ENCODE results near the gene C12orf75.
"Not testable (repeated sequence)": the region's sequence is repeated elsewhere in the genome, so short reads cannot be mapped to it uniquely, and the experiment has no call there.

The C12orf75 gene

GRCh38 chr12:105335856-105336255 lies 5.4 kb downstream of the C12orf75 start:
- DNase-seq = no peak
- ATAC-seq = no peak

- DNase-seq = no peak
- ATAC-seq = no peak
Measured at GRCh38 chr12:105336411-105336810, 5.9 kb downstream of the C12orf75 start.

- DNase-seq (no peak), ATAC-seq (peak; percentile 23)
Measured at GRCh38 chr12:105337391-105337790, 6.9 kb downstream of the C12orf75 start.

GRCh38 chr12:105338966-105339365 lies 8.5 kb downstream of the C12orf75 start:
- no peak for ATAC-seq

GRCh38 chr12:105341010-105341409 lies 10.5 kb downstream of the C12orf75 start:
- DNase-seq (no peak), ATAC-seq (no peak)

More at GRCh38 chr12:105338966-105339365, 8.5 kb downstream of the C12orf75 start:
- no peak for DNase-seq

- ATAC-seq = peak; percentile 23
Measured at GRCh38 chr12:105341620-105342019, 11.1 kb downstream of the C12orf75 start.

GRCh38 chr12:105342464-105342863 lies 12.0 kb downstream of the C12orf75 start:
- no peak for ATAC-seq
- DNase-seq = no peak

More at GRCh38 chr12:105341620-105342019, 11.1 kb downstream of the C12orf75 start:
- not testable (repeated sequence) for DNase-seq

- DNase-seq (no peak), ATAC-seq (no peak)
Measured at GRCh38 chr12:105343836-105344235, 13.3 kb downstream of the C12orf75 start.

- no peak for ATAC-seq
- no peak for DNase-seq
Measured at GRCh38 chr12:105347499-105347898, 17.0 kb downstream of the C12orf75 start.

GRCh38 chr12:105348142-105348541 lies 17.7 kb downstream of the C12orf75 start:
- ATAC-seq (no peak), DNase-seq (no peak)

GRCh38 chr12:105348561-105348960 lies 18.1 kb downstream of the C12orf75 start:
- ATAC-seq = no peak
- DNase-seq = no peak

GRCh38 chr12:105349138-105349537 lies 18.6 kb downstream of the C12orf75 start:
- no peak for DNase-seq
- ATAC-seq = no peak

GRCh38 chr12:105351523-105351922 lies 21.0 kb downstream of the C12orf75 start:
- ATAC-seq (no peak), DNase-seq (no peak)

- peak; percentile 43 for ATAC-seq
Measured at GRCh38 chr12:105352052-105352451, 21.6 kb downstream of the C12orf75 start.

GRCh38 chr12:105352940-105353635 lies 22.6 kb downstream of the C12orf75 start:
- DNase-seq (no peak), ATAC-seq (no peak)

More at GRCh38 chr12:105352052-105352451, 21.6 kb downstream of the C12orf75 start:
- no peak for DNase-seq

GRCh38 chr12:105355752-105356151 lies 25.3 kb downstream of the C12orf75 start:
- DNase-seq (no peak), ATAC-seq (no peak)

GRCh38 chr12:105357162-105357691 lies 26.7 kb downstream of the C12orf75 start:
- ATAC-seq = peak; percentile 90

GRCh38 chr12:105358789-105359188 lies 28.3 kb downstream of the C12orf75 start:
- no peak for ATAC-seq
- DNase-seq = no peak

More at GRCh38 chr12:105357162-105357691, 26.7 kb downstream of the C12orf75 start:
- no peak for DNase-seq

- ATAC-seq = no peak
- no peak for DNase-seq
Measured at GRCh38 chr12:105359856-105360255, 29.4 kb downstream of the C12orf75 start.

GRCh38 chr12:105363890-105364289 lies 33.4 kb downstream of the C12orf75 start:
- ATAC-seq = no peak

GRCh38 chr12:105365231-105365630 lies 34.7 kb downstream of the C12orf75 start:
- ATAC-seq (no peak), DNase-seq (no peak)

More at GRCh38 chr12:105363890-105364289, 33.4 kb downstream of the C12orf75 start:
- DNase-seq = no peak

- no peak for ATAC-seq
- no peak for DNase-seq
Measured at GRCh38 chr12:105368047-105368646, 37.7 kb downstream of the C12orf75 start.

- ATAC-seq = peak; percentile 40
- DNase-seq = no peak
Measured at GRCh38 chr12:105369014-105369413, 38.5 kb downstream of the C12orf75 start.
